Measurements from ENCODE around the gene UBAP1L. TPM values are rescaled to one million over a fixed set of nuclear protein-coding genes. Genes with fewer than 3 reads are reported as not detected.

Gene UBAP1L
- polyA plus RNA-seq, 4 donors = 1.5 to 5.8 (median 4.5) TPM

DNA sequence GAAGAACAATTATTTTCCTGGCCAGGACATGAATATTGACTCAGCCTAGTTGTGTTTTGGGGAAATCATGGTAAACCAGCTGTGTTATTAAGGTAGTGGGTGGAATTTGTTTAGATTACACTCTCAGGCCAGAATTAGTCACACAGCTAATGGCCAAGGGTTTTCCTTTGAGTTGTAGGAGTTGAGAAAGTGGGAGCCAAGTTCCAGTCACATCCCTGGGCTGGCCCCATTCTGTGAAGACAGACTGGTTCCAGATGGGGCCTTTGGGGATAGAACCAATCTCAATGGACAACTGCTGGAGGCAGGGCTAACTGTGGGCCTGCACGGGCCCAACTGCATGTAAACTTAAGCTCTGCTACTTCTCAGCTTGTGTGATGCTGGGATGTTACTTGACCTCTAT, 45.8 kb downstream of the UBAP1L start:
- H3K4me1 ChIP-seq (ENCODE audit: control insufficient read depth in 3 of 3, insufficient read depth in 2 of 3, low read depth in 1 of 3, low read length in 2 of 3) = peaks cover 0 to 19% (median 3%) of the 10 kb centered on the region in 3 donors
- 51 to 93% (median 76%) methylated on average over 1 of the region's 1 CpG for WGBS, 3 donors
- no peak for FAIRE-seq

DNA sequence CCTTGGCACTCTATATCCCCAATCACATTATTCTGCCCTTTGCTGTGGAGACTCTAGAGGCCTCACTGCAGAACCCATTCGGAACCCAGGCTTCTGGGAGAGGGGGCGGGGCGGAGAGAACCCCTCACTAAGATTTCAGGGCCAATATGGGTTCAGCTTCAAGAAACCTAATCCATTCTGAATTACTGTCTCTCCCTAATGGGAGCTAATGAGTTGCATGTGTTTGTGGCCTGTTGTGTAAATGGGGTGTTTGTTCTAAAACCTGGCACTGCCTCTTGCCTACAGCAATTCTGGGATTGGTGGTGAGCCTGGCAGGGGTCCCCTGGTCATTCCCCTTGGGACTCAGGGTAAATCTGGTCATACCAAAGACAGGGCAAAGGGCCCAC, 46.6 kb downstream of the UBAP1L start:
- peak overlapping the region in 2 of 3 donors; percentile 7 to 41 for H3K4me3 ChIP-seq (ENCODE audit: low read depth in 1 of 3, low read length in 3 of 3)
- H3K36me3 ChIP-seq (ENCODE audit: control insufficient read depth in 3 of 3, insufficient read depth in 2 of 3, low read depth in 1 of 3, low read length in 3 of 3) = no peaks in the 10 kb centered on the region
- FAIRE-seq (no peak), DNase-seq (no peak)
- H3K27ac ChIP-seq (ENCODE audit: low read depth in 1 of 3, low read length in 2 of 3) = peak overlapping the region in 2 of 3 donors; percentile 30 to 83
- peaks cover 0 to 19% (median 3%) of the 10 kb centered on the region in 3 donors for H3K4me1 ChIP-seq (ENCODE audit: control insufficient read depth in 3 of 3, insufficient read depth in 2 of 3, low read depth in 1 of 3, low read length in 2 of 3)
- WGBS, 3 donors = 83 to 93% (median 89%) methylated on average over 3 of the region's 3 CpGs
- no peaks in the 10 kb centered on the region for H3K9me3 ChIP-seq (ENCODE audit: control insufficient read depth in 2 of 2, insufficient read depth in 1 of 2, low read depth in 1 of 2, low read length in 1 of 2)
- peaks cover 0 to 27% (median 4%) of the 10 kb centered on the region in 3 donors for H3K27me3 ChIP-seq (ENCODE audit: control insufficient read depth in 3 of 3, insufficient read depth in 3 of 3, low read length in 3 of 3)

More for the DNA sequence above, 45.8 kb downstream of the UBAP1L start:
- Histone ChIP-seq H3K27me3 (ENCODE audit: control insufficient read depth in 3 of 3, insufficient read depth in 3 of 3, low read length in 3 of 3) (peaks cover 0 to 27% (median 4%) of the 10 kb centered on the region in 3 donors), H3K27ac (ENCODE audit: low read depth in 1 of 3, low read length in 2 of 3) (peak overlapping the region in 2 of 3 donors; percentile 35 to 83), H3K4me3 (ENCODE audit: low read depth in 1 of 3, low read length in 3 of 3) (no peak overlapping the region), H3K9me3 (ENCODE audit: control insufficient read depth in 2 of 2, insufficient read depth in 1 of 2, low read depth in 1 of 2, low read length in 1 of 2) (no peaks in the 10 kb centered on the region), H3K36me3 (ENCODE audit: control insufficient read depth in 3 of 3, insufficient read depth in 2 of 3, low read depth in 1 of 3, low read length in 3 of 3) (no peaks in the 10 kb centered on the region)
- DNase-seq = peak in 1 of 2 donors; percentile 38

DNA sequence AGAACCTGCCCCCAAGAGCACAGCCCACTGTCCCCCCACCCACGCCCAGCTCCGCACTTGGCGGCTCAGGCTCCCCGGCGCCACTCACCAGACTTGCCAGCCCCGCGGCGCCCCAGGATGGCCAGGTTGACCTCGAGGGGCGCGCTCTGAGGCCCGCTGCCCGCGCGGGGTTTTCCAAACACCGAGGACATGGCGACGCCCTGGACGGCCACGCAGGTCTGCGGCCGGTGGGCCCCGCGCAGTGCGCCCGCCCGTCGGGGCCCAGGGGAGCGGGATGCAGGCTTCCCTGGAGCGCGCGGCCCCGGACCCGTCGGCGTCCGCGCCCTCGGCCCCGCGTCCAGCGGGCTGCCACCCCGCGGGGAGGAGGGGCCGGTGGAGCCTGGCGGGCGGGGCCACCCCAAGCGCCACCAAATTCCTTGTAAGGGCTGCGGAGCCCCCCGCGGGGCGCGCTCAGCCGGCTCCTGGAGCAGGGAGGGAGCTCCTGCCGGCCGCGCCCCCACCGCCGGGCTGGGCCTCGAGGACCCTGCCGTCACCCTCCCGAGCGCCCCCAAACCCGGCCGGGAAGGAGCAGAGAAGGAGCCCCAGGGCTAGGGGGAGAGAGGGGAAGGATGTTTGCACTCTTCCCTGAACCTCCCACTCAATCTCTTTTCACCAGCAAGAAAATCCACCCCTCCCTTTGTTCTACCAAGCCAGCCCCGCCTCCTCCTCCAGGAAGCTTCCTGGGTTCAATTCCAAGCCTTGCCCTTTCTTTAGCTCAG, 47.2 kb downstream of the UBAP1L start, which contains the start of gene RASL12:
RASL12 (minus strand) TSS at position 347 of the 758 bp plus-strand sequence; CDS start at position 191, 156 bp downstream.
- no peaks in the 10 kb centered on the region for H3K36me3 ChIP-seq (ENCODE audit: control insufficient read depth in 3 of 3, insufficient read depth in 2 of 3, low read depth in 1 of 3, low read length in 3 of 3)
- H3K4me3 ChIP-seq (ENCODE audit: low read depth in 1 of 3, low read length in 3 of 3) = peak within 1 kb of the TSS in 2 of 3 donors; percentile 38 to 41
- H3K27me3 ChIP-seq (ENCODE audit: control insufficient read depth in 3 of 3, insufficient read depth in 3 of 3, low read length in 3 of 3) = peaks cover 0 to 27% (median 4%) of the 10 kb centered on the region in 3 donors
- FAIRE-seq = no peak
- peak in 1 of 2 donors; percentile 37 for DNase-seq
- 4 to 9% (median 6%) methylated on average over 43 to 66 of the region's 66 CpGs for WGBS, 3 donors
- H3K9me3 ChIP-seq (ENCODE audit: control insufficient read depth in 2 of 2, insufficient read depth in 1 of 2, low read depth in 1 of 2, low read length in 1 of 2) = no peaks in the 10 kb centered on the region
- peak within 1 kb of the TSS; percentile 24 to 83 (median 46) for H3K27ac ChIP-seq (ENCODE audit: low read depth in 1 of 3, low read length in 2 of 3)
- peaks cover 0 to 19% (median 3%) of the 10 kb centered on the region in 3 donors for H3K4me1 ChIP-seq (ENCODE audit: control insufficient read depth in 3 of 3, insufficient read depth in 2 of 3, low read depth in 1 of 3, low read length in 2 of 3)

DNA sequence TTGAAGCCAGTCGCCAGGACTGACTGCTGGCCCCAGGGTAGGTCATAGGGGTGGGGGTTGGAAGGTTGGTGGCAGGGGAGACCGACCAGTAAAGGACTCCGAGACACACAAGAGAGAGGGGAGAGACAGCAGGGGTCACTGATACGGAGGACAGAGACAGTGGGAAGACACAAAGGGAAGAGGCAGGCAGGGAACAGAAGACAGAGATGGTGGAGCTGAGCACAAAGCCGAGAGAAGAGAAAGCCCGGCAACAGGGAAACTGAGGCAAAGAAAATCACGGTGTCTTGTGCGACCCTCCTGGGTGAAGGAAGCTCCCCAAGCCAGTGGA, 47.7 kb downstream of the UBAP1L start:
- peak overlapping the region in 2 of 3 donors; percentile 46 to 83 for H3K27ac ChIP-seq (ENCODE audit: low read depth in 1 of 3, low read length in 2 of 3)
- FAIRE-seq = no peak

DNA sequence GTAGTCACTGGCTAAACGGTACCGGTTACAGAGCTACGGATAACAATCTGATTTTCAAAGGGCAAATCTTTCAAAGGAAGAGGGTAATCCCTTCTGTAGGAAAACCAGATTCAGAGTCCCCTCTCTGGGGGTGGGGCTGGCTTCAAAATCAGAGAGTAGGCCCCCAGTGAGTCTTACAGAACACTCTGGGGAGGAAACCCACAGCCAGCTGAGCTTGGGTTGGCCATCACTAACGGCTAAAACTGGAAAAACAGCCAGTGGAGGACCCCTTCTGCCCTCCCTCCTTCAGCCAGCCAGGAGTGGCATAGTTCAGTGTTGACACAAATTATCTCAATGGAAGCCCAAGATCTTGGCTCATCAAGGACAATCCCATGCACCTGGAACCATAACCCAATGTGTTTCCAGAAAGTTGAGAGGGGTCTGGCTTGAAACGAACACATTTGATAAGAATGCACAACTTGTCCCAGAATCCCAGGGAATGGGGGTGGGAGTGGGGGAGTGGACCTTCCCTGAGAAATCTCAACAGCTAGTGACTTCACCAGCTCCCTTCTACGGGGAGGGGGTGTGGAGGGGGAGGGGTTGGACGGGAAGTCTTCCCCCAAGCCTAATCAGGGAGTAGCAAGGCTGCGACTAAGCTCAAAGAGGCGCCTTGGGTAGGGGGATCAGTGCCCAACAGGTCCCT, 48.2 kb downstream of the UBAP1L start:
- WGBS, 3 donors = 41 to 50% (median 41%) methylated on average over 9 of the region's 9 CpGs
- H3K4me3 ChIP-seq (ENCODE audit: low read depth in 1 of 3, low read length in 3 of 3) = peak overlapping the region in 1 of 3 donors; percentile 38
- DNase-seq = no peak
- H3K27ac ChIP-seq (ENCODE audit: low read depth in 1 of 3, low read length in 2 of 3) = peak overlapping the region in 2 of 3 donors; percentile 46 to 83
- no peak for FAIRE-seq
- peaks cover 0 to 27% (median 4%) of the 10 kb centered on the region in 3 donors for H3K27me3 ChIP-seq (ENCODE audit: control insufficient read depth in 3 of 3, insufficient read depth in 3 of 3, low read length in 3 of 3)
- H3K9me3 ChIP-seq (ENCODE audit: control insufficient read depth in 2 of 2, insufficient read depth in 1 of 2, low read depth in 1 of 2, low read length in 1 of 2) = no peaks in the 10 kb centered on the region
- H3K4me1 ChIP-seq (ENCODE audit: control insufficient read depth in 3 of 3, insufficient read depth in 2 of 3, low read depth in 1 of 3, low read length in 2 of 3) = peaks cover 0 to 17% (median 3%) of the 10 kb centered on the region in 3 donors
- no peaks in the 10 kb centered on the region for H3K36me3 ChIP-seq (ENCODE audit: control insufficient read depth in 3 of 3, insufficient read depth in 2 of 3, low read depth in 1 of 3, low read length in 3 of 3)

More for the DNA sequence above, 47.7 kb downstream of the UBAP1L start:
- H3K4me1 ChIP-seq (ENCODE audit: control insufficient read depth in 3 of 3, insufficient read depth in 2 of 3, low read depth in 1 of 3, low read length in 2 of 3) = peaks cover 0 to 19% (median 3%) of the 10 kb centered on the region in 3 donors
- H3K27me3 ChIP-seq (ENCODE audit: control insufficient read depth in 3 of 3, insufficient read depth in 3 of 3, low read length in 3 of 3) = peaks cover 0 to 27% (median 4%) of the 10 kb centered on the region in 3 donors
- H3K36me3 ChIP-seq (ENCODE audit: control insufficient read depth in 3 of 3, insufficient read depth in 2 of 3, low read depth in 1 of 3, low read length in 3 of 3) = no peaks in the 10 kb centered on the region
- H3K9me3 ChIP-seq (ENCODE audit: control insufficient read depth in 2 of 2, insufficient read depth in 1 of 2, low read depth in 1 of 2, low read length in 1 of 2) = no peaks in the 10 kb centered on the region
- WGBS, 3 donors = 23 to 44% (median 39%) methylated on average over 8 of the region's 8 CpGs
- peak overlapping the region in 2 of 3 donors; percentile 38 to 41 for H3K4me3 ChIP-seq (ENCODE audit: low read depth in 1 of 3, low read length in 3 of 3)
- DNase-seq = no peak

DNA sequence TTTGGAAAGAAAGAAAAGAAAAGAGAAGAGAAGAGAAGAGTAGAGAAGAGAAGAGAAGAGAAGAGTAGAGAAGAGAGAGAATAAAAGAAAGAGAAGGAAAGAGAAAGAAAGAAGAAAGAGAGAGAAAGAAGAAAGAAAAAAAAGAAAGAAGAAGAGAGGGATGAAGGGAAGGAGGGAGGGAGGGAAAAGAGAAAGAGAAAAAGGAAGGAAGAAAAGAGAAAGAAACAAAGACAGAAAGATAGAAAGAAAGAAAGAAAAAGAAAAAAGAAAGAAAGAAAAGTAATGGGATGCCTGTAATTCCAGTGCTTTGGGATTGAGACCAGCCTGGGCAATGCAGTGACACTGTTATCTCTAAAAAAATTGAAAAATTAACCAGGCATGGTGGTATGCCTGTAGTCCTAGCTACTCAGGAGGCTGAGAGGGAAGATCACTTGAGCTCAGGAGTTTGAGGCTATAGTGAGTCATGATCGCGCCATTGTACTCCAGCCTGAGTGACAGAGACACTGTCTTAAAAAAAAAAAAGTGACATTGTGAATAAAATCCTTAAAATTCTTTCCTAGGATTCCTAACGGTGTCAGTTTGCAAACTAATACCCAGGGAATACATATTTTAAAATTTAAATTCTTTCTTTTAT, 48.9 kb downstream of the UBAP1L start:
- H3K4me3 ChIP-seq (ENCODE audit: low read depth in 1 of 3, low read length in 3 of 3) = peak overlapping the region in 1 of 3 donors; percentile 8
- FAIRE-seq (no peak), DNase-seq (no peak)
- no peaks in the 10 kb centered on the region for H3K9me3 ChIP-seq (ENCODE audit: control insufficient read depth in 2 of 2, insufficient read depth in 1 of 2, low read depth in 1 of 2, low read length in 1 of 2)
- H3K4me1 ChIP-seq (ENCODE audit: control insufficient read depth in 3 of 3, insufficient read depth in 2 of 3, low read depth in 1 of 3, low read length in 2 of 3) = peaks cover 0 to 10% (median 3%) of the 10 kb centered on the region in 3 donors
- no peak overlapping the region for H3K27ac ChIP-seq (ENCODE audit: low read depth in 1 of 3, low read length in 2 of 3)
- 72 to 79% (median 78%) methylated on average over 3 of the region's 3 CpGs for WGBS, 3 donors
- H3K27me3 ChIP-seq (ENCODE audit: control insufficient read depth in 3 of 3, insufficient read depth in 3 of 3, low read length in 3 of 3) = peaks cover 0 to 27% (median 4%) of the 10 kb centered on the region in 3 donors
- no peaks in the 10 kb centered on the region for H3K36me3 ChIP-seq (ENCODE audit: control insufficient read depth in 3 of 3, insufficient read depth in 2 of 3, low read depth in 1 of 3, low read length in 3 of 3)

DNA sequence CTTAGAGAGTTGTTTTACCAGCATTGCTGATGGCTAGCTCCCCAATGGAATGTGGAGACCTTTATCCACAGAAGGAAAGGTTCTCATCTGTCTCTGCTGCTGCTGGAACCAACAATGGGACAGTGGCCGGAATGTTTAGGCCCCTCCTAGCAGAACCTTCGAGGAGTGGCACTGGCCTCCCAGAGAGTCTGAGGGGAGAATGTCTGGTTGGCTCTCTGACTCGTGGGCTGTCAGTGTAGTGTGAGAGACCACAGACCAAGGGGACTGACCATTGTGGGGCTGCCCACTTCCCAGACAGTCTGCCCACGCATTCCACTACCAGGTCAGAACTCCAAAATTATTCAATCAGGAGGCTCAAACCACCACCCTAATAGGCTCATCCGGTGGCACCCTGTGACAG, 52.3 kb downstream of the UBAP1L start:
- WGBS, 3 donors = 77 to 93% (median 87%) methylated on average over 5 of the region's 5 CpGs
- no peak for FAIRE-seq
- H3K36me3 ChIP-seq (ENCODE audit: control insufficient read depth in 3 of 3, insufficient read depth in 2 of 3, low read depth in 1 of 3, low read length in 3 of 3) = peaks cover 0 to 2% (median 0%) of the 10 kb centered on the region in 3 donors
- H3K27ac ChIP-seq (ENCODE audit: low read depth in 1 of 3, low read length in 2 of 3) = no peak overlapping the region
- DNase-seq = no peak
- no peaks in the 10 kb centered on the region for H3K9me3 ChIP-seq (ENCODE audit: control insufficient read depth in 2 of 2, insufficient read depth in 1 of 2, low read depth in 1 of 2, low read length in 1 of 2)
- H3K27me3 ChIP-seq (ENCODE audit: control insufficient read depth in 3 of 3, insufficient read depth in 3 of 3, low read length in 3 of 3) = peaks cover 0 to 21% (median 4%) of the 10 kb centered on the region in 3 donors
- H3K4me3 ChIP-seq (ENCODE audit: low read depth in 1 of 3, low read length in 3 of 3) = no peak overlapping the region
- H3K4me1 ChIP-seq (ENCODE audit: control insufficient read depth in 3 of 3, insufficient read depth in 2 of 3, low read depth in 1 of 3, low read length in 2 of 3) = peaks cover 0 to 2% (median 0%) of the 10 kb centered on the region in 3 donors

DNA sequence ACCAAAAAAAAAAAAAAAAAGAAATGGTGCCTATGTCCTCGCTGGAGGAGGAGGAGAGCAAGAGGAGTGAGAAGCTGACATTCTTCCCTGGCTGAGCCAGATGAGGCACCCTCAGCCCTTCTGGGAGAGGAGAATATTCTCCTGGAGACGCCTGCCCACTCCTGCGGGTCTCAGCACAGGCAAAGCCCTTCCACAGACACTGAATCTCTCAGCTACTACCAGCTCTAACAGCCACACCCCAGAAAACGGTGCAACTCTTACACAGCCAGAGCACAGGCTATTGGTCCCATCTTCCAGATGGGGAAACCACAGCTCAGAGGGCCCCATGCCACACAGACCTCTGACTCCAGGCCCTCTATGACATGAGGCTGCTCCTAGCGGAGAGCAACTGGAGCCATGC, 52.9 kb downstream of the UBAP1L start:
- Histone ChIP-seq H3K9me3 (ENCODE audit: control insufficient read depth in 2 of 2, insufficient read depth in 1 of 2, low read depth in 1 of 2, low read length in 1 of 2) (no peaks in the 10 kb centered on the region), H3K4me3 (ENCODE audit: low read depth in 1 of 3, low read length in 3 of 3) (no peak overlapping the region), H3K4me1 (ENCODE audit: control insufficient read depth in 3 of 3, insufficient read depth in 2 of 3, low read depth in 1 of 3, low read length in 2 of 3) (peaks cover 0 to 8% (median 0%) of the 10 kb centered on the region in 3 donors), H3K36me3 (ENCODE audit: control insufficient read depth in 3 of 3, insufficient read depth in 2 of 3, low read depth in 1 of 3, low read length in 3 of 3) (peaks cover 0 to 2% (median 0%) of the 10 kb centered on the region in 3 donors), H3K27ac (ENCODE audit: low read depth in 1 of 3, low read length in 2 of 3) (no peak overlapping the region), H3K27me3 (ENCODE audit: control insufficient read depth in 3 of 3, insufficient read depth in 3 of 3, low read length in 3 of 3) (peaks cover 0 to 16% (median 4%) of the 10 kb centered on the region in 3 donors)
- 59 to 88% (median 79%) methylated on average over 3 to 5 of the region's 5 CpGs for WGBS, 3 donors
- no peak for DNase-seq
- FAIRE-seq = no peak

Data from small intestine (tissue), 7 donors.